Midbrain (tissue), 1 donor: ENCODE data around the gene CHCHD2.
"Not testable (repeated sequence)": the region's sequence is repeated elsewhere in the genome, so short reads cannot be mapped to it uniquely, and the experiment has no call there.

ENCODE experiments used
- DNase-seq: peaks from one replicate; lab custom pipeline; 2025; lab: John Stamatoyannopoulos, UW

Gene CHCHD2

DNA sequence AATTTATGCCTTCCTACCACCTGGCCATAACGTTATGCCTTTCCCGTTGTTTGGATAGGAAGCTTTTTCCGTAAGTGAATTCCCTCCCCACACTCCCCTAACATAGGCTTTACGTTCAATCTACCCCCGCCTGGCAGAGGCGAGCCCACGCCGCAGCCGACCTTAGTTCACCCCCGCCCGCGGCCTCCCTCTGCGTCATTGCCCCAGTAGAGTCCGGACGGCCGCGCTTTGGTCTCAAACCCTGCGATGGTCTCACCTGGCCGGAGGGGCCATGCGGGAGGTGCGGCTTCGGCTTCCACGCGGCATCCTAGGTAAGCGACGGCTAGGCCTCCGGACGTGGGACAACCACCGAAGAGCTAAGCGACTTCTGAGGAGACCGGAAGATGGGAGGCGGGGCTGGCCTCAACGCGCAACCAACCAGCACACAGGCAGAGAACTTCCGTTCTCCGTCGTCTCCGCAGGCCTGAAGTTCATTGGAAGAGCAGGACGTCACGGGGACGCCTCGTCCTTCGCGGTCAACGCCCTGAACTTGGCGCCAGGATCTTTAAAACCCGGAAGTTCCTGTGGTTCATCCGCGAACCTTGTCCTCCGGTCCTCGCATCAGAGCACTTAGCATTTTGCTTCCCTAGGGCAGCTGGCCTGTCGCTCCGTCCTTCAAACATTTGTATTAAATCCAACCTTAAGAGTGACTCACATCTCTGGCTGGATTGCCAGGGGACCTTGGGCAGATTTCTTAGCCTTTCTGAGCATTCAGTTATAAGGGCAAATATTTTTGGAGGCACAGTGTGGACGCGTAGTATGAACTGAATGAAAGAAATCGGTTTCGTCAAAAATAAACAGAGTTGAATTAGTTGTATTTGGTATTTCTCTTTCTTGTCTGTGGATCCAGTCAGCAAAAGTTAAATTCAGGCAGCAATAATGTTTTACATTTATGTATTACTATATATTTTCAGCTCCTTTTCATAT is at the start of gene CHCHD2:
Gene CHCHD2 (minus strand): TSS at position 369 of the 966 bp plus-strand sequence. CDS start 63 bp downstream, at position 306.
- DNase-seq, result peak; percentile 97

GRCh38 chr7:56131062-56131461 is 24.8 kb upstream of the CHCHD2 start:
- not testable (repeated sequence) for DNase-seq

- DNase-seq, result no peak
These were observed 21.1 kb upstream of the CHCHD2 start for GRCh38 chr7:56127241-56127975.

DNA sequence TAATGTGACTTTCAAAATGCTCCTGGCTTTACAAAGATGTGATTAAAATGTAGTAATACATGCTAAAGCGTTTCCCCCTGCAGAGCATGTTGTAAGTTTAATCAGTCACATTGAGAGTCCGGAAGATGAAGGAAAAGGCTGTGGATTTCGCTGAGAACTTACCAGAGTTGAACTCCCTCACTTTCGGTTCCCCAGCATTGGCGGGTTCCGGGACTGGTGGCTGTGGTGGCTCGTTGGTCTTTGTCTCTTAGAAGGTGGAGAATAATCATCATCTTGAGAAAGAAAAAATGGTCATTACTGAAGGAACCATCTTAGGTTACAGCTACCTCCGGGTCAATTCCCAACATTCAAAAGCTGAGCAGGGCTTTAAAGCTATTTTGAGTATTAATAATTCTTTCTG is 19.6 kb upstream of the CHCHD2 start:
- DNase-seq, result no peak

DNA sequence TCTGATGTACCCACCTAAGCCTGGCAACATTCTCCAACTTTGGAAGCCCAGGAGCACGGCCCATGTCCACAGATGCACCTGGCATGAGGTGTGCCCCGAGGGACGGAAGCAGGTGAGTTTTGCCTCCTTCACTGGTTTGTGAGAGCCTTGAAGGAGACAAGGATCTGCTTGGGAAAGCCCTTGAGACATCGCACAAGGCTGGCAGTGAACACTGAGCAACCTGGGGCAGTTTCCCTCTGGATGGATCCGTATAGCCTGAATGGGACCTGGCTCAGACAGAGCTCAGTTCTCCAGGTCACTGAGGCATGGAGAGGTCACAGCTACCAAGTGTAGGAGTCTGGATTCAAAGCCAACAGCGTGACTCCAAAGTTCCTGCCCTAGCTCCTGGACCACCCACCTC is 18.7 kb upstream of the CHCHD2 start:
- DNase-seq, result no peak

DNA sequence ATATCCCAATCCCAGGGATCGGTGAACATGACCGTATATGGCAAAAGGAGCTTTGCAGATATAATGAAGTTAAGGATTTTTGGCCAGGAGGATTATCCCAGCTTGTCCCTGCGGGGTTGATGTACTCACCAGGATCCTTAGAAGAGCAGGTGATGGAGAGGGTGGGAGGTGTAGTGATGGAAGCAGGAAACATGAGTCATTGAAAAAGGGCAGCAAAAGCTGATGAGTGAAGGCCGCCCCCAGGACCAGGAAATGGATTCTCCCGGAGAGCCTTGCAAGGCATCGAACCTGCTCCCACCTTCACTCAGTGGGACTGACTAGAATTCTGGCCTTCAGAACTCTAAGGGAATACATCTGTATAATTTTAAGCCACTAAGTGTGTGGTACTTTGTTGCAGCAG is 15.2 kb upstream of the CHCHD2 start:
- no peak for DNase-seq

GRCh38 chr7:56115852-56116538 is 9.7 kb upstream of the CHCHD2 start, which contains the start of gene NUPR2:
Gene NUPR2, minus strand, starts transcription at chr7:56116417. Its CDS starts 103 bp downstream, at chr7:56116314.
- DNase-seq, result no peak

- DNase-seq, result not testable (repeated sequence)
These were observed 6.0 kb upstream of the CHCHD2 start for GRCh38 chr7:56112244-56112643.

DNA sequence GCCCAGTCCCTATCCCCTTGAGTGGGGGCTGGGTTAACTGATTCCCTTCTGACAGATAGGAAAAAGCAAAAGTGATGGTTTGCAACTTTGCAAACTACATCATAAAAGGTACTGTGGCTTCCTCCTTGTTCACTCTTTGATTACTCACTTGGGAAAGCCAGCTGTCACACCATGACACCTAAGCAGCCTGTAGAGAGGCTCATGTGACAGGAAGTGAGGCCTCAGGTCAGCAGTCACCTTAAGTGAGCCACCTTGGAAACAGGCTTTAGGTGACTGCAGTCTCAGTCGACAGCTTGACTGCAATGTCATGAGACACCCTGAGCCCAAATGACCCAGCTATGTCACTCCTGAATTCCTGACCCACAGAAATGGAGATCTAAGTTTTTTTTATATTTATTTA is 4.3 kb upstream of the CHCHD2 start:
- DNase-seq, result no peak

DNA sequence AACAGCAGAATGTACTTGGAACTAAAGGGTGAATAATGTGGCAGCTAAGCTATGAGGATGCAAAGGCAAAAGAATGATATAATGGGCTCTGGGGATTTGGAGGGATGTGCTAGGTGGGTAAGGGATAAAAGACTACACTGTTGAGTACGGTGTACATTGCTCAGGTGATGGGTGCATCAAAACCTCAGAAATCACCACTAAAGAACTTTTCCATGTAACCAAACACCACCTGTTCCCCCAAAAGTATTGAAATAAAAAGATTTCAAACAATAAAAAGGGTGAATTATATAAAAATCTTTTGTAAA is 1.6 kb upstream of the CHCHD2 start:
- no peak for DNase-seq

DNA sequence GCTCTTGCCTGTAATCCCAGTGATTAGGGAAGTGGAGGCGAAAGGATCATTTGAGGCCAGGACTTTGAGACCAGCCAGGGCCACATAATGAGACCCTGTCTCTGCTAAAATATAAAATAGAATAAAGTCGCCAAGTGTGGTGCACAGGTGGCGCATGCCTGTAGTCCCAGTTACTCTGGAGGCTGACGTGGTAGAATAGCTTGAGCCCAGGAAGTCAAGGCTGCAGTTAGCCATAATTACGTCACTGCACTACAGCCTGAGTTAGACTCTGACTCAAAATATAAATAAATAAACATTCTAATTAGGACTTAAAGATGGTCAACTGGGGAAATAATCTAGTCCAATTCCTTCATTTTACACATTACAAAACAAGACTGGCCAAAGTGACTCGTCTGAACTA is 768 bp downstream of the CHCHD2 start:
- no peak for DNase-seq

GRCh38 chr7:56104138-56104537 is 2.1 kb downstream of the CHCHD2 start:
- not testable (repeated sequence) for DNase-seq

DNA sequence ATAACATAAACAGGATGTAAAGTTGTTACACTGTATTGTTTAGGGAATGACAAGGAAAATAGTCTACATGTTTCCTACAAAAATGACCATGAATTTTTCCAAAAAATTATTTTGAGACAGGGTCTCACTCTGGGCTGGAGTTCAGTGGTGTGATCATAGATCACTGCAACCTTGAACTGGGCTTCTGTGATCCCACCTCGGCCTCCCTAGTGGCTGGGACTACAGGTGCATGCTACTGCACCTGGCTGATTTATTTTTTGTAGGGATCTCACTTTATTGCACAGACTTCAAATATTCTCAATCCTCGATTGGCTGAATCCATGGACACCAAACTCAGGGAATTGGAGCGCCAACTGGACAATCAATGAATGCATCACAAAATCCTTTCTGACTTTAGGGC is 6.6 kb downstream of the CHCHD2 start:
- DNase-seq, result no peak

DNA sequence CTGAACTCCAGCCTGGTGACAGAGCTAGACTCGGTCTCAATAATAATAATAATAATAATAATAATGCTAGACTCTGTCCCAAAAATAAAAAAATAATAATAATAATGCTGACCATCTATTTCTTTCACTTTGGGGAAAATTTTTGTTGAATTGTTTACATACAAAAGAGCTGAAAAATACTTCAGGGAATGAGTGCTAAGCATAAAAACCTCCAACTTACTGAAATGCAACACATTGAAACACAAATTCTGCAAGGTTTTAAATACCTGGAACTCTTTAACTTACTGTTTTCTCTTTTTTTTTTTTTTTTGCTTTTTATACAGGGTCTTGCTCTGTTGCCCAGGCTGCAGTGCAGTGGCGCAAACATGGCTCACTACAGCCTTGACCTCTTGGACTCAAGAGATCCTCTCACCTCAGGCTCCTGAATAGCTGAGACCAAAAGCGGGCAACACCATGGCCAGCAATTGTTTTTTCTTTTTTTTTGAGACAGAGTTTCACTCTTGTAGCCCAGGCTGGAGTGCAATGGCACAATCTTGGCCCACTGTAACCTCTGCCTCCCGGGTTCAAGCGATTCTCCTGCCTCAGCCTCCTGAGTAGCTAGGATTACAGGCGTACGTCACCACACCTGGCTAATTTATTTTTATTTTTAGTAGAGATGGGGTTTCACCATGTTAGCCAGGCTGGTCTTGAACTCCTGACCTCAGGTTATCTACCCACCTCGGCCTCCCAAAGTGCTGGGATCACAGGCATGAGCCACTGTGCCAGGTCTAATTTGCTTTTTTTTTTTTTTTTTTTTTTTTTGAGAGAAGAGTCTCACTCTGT is 7.9 kb downstream of the CHCHD2 start:
- DNase-seq, result not testable (repeated sequence)

- DNase-seq, result no peak
These were observed 8.6 kb downstream of the CHCHD2 start for GRCh38 chr7:56097700-56098099.

DNA sequence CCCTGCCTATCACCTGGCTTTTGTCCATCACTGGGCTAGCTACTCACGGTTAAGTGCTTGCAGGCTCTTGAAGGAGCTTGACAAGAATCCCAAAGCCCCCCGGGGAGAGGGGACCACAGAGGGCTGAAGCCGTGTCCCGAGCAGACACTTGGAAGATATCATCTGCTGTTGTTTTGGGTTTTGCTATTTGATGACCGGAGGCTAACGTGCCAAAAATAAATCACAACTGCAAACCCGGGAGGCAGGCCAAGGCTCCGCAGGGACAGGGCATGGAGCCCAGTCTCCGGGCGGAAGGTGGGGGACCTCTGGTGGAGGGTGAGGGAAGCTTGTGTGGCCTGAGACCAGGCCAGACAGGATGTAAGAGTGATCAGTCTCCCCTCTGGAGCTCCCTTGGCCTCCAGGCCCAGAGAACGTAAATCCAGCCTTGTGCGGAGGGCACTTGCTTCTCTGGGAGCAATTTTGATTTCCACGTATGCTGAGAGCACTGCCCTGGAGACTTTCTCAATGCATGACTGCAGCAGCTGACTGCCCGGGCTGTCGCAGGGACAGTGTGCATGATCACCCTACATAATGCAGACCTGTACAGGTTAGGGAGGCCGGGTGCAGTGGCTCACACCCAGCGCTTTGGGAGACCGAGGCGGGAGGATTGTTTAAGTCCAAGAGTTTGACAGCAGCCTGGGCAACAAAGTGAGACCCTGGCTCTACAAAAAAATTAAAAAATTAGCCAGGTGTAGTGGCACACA is 13.3 kb downstream of the CHCHD2 start, which contains the start of gene PHKG1:
Gene PHKG1 (minus strand): TSS at position 164 of the 743 bp plus-strand sequence. CDS start 4,011 bp downstream, outside the sequence.
- peak; percentile 88 for DNase-seq

GRCh38 chr7:56092388-56092787 is 13.9 kb downstream of the CHCHD2 start:
- not testable (repeated sequence) for DNase-seq

- peak; percentile 74 for DNase-seq
These were observed 14.7 kb downstream of the CHCHD2 start for GRCh38 chr7:56091591-56091990.

DNA sequence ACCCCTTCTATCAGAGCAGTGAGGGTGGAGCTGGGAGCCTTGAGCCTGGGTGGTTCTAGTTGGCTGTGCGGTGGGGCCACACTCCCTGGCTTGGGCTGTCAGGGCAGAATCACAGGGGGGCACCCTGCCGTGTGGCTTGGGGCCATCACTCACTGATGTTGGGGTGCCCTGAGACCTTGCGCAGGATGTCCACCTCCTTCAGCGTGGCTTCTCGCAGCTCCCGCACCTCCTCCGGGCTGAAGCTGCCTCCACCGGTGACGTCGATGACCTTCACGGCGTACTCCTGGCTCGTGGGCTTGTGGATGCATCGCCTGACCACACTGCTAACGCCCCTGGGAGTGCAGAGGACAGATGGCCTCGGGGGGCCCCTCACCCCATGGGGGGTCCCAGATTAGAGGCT is 18.8 kb downstream of the CHCHD2 start:
- no peak for DNase-seq

DNA sequence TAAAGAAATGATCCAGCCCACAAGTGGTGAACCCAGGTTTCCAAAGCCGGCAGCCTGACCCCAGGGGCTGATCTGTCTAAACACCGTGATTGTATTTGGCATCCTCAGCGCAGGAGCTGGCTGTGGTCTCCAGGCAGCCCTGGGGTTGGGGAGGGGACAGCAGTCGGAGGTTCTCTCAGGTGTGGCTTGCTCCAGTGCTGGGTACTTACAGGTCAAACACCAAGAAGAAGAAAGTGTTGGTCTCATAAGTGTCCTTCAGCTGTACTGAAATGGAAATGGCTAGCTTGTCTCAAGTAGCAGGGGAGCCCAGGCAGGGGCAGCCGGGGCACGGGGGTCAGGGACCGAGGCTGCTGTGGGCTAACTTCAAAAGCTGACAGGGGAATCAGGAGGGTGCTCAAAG is 19.5 kb downstream of the CHCHD2 start:
- DNase-seq, result no peak
